ENCODE results near the gene TTLL8.
"Not testable (repeated sequence)": the region's sequence is repeated elsewhere in the genome, so short reads cannot be mapped to it uniquely, and the experiment has no call there.

Gene TTLL8

DNA sequence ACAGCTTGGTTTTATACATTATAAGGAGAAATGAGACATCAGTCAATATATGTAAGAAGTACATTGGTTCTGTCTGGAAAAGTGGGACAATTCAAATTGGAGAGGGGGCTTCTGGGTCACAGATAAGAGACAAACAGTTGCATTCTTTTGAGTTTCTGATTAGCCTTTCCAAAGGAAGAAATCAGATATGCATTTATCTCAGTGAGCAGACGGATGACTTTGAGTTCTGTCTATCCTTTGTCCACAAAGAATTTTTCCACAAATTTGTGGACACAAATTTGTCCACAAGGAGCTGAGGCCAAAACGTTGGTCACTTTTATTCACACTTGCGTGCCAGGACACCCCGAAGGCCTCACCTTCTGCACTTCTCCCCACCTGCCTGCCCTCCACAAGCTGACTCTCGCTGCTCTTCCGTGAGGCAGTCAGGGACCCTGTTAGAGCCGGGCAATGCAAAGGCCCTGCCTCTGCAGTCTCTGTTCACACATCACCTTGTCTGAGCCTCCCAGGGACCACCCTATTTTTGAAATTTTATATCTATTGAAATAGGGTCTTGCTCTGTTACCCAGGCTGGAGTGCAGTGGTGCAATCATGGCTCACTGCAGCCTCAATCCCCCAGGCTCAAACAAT lies 66.1 kb downstream of the TTLL8 start:
- H3K4me3 ChIP-seq (ENCODE audit: extremely low read depth, insufficient read depth, low read length, poor library complexity, severe bottlenecking), result no peak overlapping the region
- H3K9me3 ChIP-seq (ENCODE audit: control insufficient read depth, low read length), result peaks cover 20% of the 10 kb centered on the region
- H3K4me1 ChIP-seq (ENCODE audit: control insufficient read depth, insufficient read depth, low read length, poor library complexity, severe bottlenecking), result no peaks in the 10 kb centered on the region
- H3K36me3 ChIP-seq (ENCODE audit: control insufficient read depth, insufficient read depth, low read length), result no peaks in the 10 kb centered on the region
- no peak overlapping the region for H3K27ac ChIP-seq (ENCODE audit: low read depth, low read length, severe bottlenecking)
- WGBS, 2 experiments (ENCODE audit: insufficient coverage in 2 of 2), result 80 to 83% methylated on average over 6 of the region's 7 CpGs

GRCh38 chr22:49991167-49991566 lies 66.9 kb downstream of the TTLL8 start:
- Histone ChIP-seq H3K4me1 (ENCODE audit: control insufficient read depth, insufficient read depth, low read length, poor library complexity, severe bottlenecking) (no peaks in the 10 kb centered on the region), H3K9me3 (ENCODE audit: control insufficient read depth, low read length) (peaks cover 27% of the 10 kb centered on the region), H3K4me3 (ENCODE audit: extremely low read depth, insufficient read depth, low read length, poor library complexity, severe bottlenecking) (no peak overlapping the region), H3K36me3 (ENCODE audit: control insufficient read depth, insufficient read depth, low read length) (no peaks in the 10 kb centered on the region), H3K27ac (ENCODE audit: low read depth, low read length, severe bottlenecking) (no peak overlapping the region)
- 74 to 86% methylated on average over 3 to 5 of the region's 6 CpGs for WGBS, 2 experiments (ENCODE audit: insufficient coverage in 2 of 2)

GRCh38 chr22:49989826-49990225 lies 68.3 kb downstream of the TTLL8 start:
- H3K4me3 ChIP-seq (ENCODE audit: extremely low read depth, insufficient read depth, low read length, poor library complexity, severe bottlenecking); H3K4me1 ChIP-seq (ENCODE audit: control insufficient read depth, insufficient read depth, low read length, poor library complexity, severe bottlenecking); H3K27ac ChIP-seq (ENCODE audit: low read depth, low read length, severe bottlenecking); H3K36me3 ChIP-seq (ENCODE audit: control insufficient read depth, insufficient read depth, low read length): not testable (repeated sequence)
- WGBS, 2 experiments (ENCODE audit: insufficient coverage in 2 of 2), result 80 to 87% methylated on average over 13 to 21 of the region's 24 CpGs
- H3K9me3 ChIP-seq (ENCODE audit: control insufficient read depth, low read length), result peaks cover 30% of the 10 kb centered on the region

GRCh38 chr22:49986325-49986724 lies 71.8 kb downstream of the TTLL8 start:
- Histone ChIP-seq H3K9me3 (ENCODE audit: control insufficient read depth, low read length) (peaks cover 30% of the 10 kb centered on the region), H3K4me1 (ENCODE audit: control insufficient read depth, insufficient read depth, low read length, poor library complexity, severe bottlenecking) (no peaks in the 10 kb centered on the region), H3K36me3 (ENCODE audit: control insufficient read depth, insufficient read depth, low read length) (no peaks in the 10 kb centered on the region), H3K27ac (ENCODE audit: low read depth, low read length, severe bottlenecking) (no peak overlapping the region), H3K4me3 (ENCODE audit: extremely low read depth, insufficient read depth, low read length, poor library complexity, severe bottlenecking) (no peak overlapping the region)
- WGBS, 2 experiments (ENCODE audit: insufficient coverage in 2 of 2), result 89 to 100% methylated on average over 1 of the region's 2 CpGs

DNA sequence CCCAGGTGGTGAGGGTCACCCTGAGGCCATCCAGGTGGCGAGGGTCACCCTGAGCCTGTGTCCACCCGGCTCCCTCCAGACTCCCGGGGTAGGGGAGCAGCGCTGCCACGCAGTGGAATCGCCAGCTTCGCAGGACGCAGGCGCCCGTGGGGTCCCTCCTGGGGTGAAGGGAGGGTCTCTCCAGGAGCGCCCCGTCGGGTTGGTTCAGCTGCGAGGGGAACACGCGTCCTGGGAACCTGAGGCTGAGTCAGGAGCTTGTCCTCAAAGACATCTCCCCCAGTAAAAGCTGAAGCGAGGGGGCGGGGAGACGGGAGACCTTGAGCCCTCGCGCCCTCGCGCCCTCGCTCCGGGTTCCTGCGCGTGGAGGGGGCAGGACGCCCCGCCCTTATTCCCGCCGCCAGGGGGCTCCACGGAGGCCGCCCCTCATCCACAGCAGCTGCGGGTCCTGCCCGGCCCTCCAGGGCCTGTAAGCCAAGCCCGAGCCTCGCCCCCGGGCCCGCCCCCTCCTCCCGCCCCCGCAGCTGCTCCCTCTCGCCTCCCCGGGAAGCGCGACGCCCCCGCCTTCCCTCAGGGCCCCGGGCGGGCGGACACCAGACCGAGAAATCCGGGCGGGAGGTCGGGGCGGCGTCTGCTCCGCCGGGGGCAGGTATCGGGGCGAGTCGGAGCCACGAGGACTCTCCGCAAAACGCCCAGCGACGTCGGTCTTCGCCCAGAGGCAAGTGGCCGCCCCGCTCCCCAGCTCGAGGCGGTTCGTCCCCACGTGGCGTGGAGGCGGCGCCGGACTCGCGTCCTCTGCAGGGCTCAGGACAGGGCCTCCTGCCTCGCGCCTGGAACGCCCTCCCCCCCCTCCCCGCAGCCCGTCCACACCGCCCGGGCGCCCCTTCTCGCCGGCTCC lies 74.7 kb downstream of the TTLL8 start:
- H3K4me1 ChIP-seq (ENCODE audit: control insufficient read depth, insufficient read depth, low read length, poor library complexity, severe bottlenecking), result no peaks in the 10 kb centered on the region

DNA sequence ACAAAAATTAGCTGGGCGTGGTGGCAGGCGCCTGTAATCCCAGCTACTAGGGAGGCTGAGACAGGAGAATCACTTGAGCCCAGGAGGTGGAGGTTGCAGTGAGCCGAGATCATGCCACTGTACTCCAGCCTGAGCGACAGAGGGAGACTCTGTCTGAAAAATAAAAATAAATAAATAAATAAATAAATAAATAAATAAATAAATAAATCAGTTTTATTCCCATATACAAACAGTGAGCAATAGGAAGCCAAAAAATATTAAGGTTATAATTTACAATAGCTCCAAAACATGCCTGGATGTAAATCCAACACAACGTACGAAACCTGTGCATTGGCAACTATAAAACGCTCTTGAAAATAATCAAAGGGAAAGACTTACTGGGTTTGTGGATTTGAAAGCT lies 76.3 kb downstream of the TTLL8 start:
- not testable (repeated sequence) for H3K27ac ChIP-seq (ENCODE audit: low read depth, low read length, severe bottlenecking); H3K36me3 ChIP-seq (ENCODE audit: control insufficient read depth, insufficient read depth, low read length); H3K4me3 ChIP-seq (ENCODE audit: extremely low read depth, insufficient read depth, low read length, poor library complexity, severe bottlenecking); H3K4me1 ChIP-seq (ENCODE audit: control insufficient read depth, insufficient read depth, low read length, poor library complexity, severe bottlenecking)
- WGBS, 2 experiments (ENCODE audit: insufficient coverage in 2 of 2), result 100% methylated on average over 2 of the region's 7 CpGs; no CpG with 5 or more reads in 1 of the 2 experiments
- peaks cover 21% of the 10 kb centered on the region for H3K9me3 ChIP-seq (ENCODE audit: control insufficient read depth, low read length)

More for the DNA sequence above, 74.7 kb downstream of the TTLL8 start:
- Histone ChIP-seq H3K4me3 (ENCODE audit: extremely low read depth, insufficient read depth, low read length, poor library complexity, severe bottlenecking) (no peak overlapping the region), H3K9me3 (ENCODE audit: control insufficient read depth, low read length) (peaks cover 22% of the 10 kb centered on the region), H3K36me3 (ENCODE audit: control insufficient read depth, insufficient read depth, low read length) (no peaks in the 10 kb centered on the region), H3K27ac (ENCODE audit: low read depth, low read length, severe bottlenecking) (no peak overlapping the region)
- WGBS, 2 experiments (ENCODE audit: insufficient coverage in 2 of 2), result 20% methylated on average over 65 to 83 of the region's 90 CpGs

GRCh38 chr22:49979587-49980264 lies 78.4 kb downstream of the TTLL8 start:
- Histone ChIP-seq H3K4me1 (ENCODE audit: control insufficient read depth, insufficient read depth, low read length, poor library complexity, severe bottlenecking) (no peaks in the 10 kb centered on the region), H3K9me3 (ENCODE audit: control insufficient read depth, low read length) (peaks cover 11% of the 10 kb centered on the region), H3K4me3 (ENCODE audit: extremely low read depth, insufficient read depth, low read length, poor library complexity, severe bottlenecking) (no peak overlapping the region), H3K27ac (ENCODE audit: low read depth, low read length, severe bottlenecking) (no peak overlapping the region), H3K36me3 (ENCODE audit: control insufficient read depth, insufficient read depth, low read length) (no peaks in the 10 kb centered on the region)
- WGBS, 2 experiments (ENCODE audit: insufficient coverage in 2 of 2), result 35 to 38% methylated on average over 2 to 4 of the region's 7 CpGs

DNA sequence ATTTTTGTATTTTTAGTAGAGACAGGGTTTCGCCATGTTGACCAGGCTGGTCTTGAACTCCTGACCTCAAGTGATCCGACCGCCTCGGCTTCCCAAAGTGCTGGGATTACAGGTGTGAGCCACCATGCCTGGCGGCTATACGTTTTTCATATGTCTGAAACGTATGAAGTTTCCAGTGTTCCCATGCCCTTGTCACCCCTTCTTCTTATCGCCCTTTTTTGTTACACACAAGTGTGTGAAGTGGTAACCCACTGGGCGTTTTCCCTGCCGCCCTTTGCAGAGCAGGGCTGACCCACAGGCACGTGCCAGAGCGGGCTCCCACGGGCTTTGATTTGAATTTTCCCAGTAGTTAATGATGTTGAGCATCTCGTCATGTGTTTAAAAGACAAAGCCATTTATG lies 80.5 kb downstream of the TTLL8 start:
- WGBS, 2 experiments (ENCODE audit: insufficient coverage in 2 of 2), result 92 to 94% methylated on average over 9 to 14 of the region's 14 CpGs
- no peaks in the 10 kb centered on the region for H3K4me1 ChIP-seq (ENCODE audit: control insufficient read depth, insufficient read depth, low read length, poor library complexity, severe bottlenecking)
- peaks cover 11% of the 10 kb centered on the region for H3K9me3 ChIP-seq (ENCODE audit: control insufficient read depth, low read length)
- no peak overlapping the region for H3K4me3 ChIP-seq (ENCODE audit: extremely low read depth, insufficient read depth, low read length, poor library complexity, severe bottlenecking)
- no peaks in the 10 kb centered on the region for H3K36me3 ChIP-seq (ENCODE audit: control insufficient read depth, insufficient read depth, low read length)
- H3K27ac ChIP-seq (ENCODE audit: low read depth, low read length, severe bottlenecking), result no peak overlapping the region

DNA sequence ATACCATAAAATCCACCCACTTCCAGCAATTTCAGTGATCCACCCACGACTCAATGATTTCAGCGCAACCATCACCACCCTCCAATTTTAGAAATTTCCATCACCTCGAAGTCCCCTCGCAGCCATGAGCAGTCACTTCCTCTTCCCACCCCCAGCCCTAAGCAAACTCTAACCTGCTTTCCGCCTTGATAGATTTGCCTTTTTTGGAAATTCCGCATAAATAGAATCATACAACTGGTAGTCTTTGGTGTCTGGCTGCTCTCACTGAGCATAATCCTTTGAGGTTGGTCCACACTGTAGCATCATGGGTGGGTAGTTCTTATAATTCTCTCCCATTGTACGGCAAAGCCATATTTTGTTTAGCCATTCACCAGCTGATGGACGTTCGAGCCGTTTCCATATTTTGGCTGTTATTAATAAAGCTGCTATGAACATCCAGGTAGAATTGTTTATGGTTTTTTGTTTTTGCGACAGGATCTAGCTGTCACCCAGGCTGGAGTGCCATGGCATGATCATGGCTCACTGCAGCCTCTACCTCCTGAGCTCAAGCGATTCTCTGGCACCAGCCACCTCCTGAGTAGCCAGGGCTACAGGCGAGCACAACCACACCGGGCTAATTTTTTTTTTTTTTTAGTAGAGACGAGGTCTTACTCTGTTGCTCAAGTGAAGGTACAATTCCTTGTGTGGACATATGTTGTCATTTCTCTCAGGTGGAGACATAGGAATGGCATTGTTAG lies 81.5 kb downstream of the TTLL8 start:
- H3K4me3 ChIP-seq (ENCODE audit: extremely low read depth, insufficient read depth, low read length, poor library complexity, severe bottlenecking), result no peak overlapping the region
- WGBS, 2 experiments (ENCODE audit: insufficient coverage in 2 of 2), result 72 to 82% methylated on average over 13 of the region's 15 CpGs
- H3K27ac ChIP-seq (ENCODE audit: low read depth, low read length, severe bottlenecking), result no peak overlapping the region
- H3K36me3 ChIP-seq (ENCODE audit: control insufficient read depth, insufficient read depth, low read length), result no peaks in the 10 kb centered on the region
- peaks cover 11% of the 10 kb centered on the region for H3K9me3 ChIP-seq (ENCODE audit: control insufficient read depth, low read length)
- no peaks in the 10 kb centered on the region for H3K4me1 ChIP-seq (ENCODE audit: control insufficient read depth, insufficient read depth, low read length, poor library complexity, severe bottlenecking)

All from mesodermal cell (in vitro differentiated cells).